Measurements from ENCODE around the gene PLCD1. TPM values are rescaled to one million over a fixed set of nuclear protein-coding genes. Genes with fewer than 3 reads are reported as not detected.
"Not testable (repeated sequence)": the region's sequence is repeated elsewhere in the genome, so short reads cannot be mapped to it uniquely, and the experiment has no call there.

PLCD1 gene
- total RNA-seq, 1 donor from 2014 or later: 13.2 TPM

DNA sequence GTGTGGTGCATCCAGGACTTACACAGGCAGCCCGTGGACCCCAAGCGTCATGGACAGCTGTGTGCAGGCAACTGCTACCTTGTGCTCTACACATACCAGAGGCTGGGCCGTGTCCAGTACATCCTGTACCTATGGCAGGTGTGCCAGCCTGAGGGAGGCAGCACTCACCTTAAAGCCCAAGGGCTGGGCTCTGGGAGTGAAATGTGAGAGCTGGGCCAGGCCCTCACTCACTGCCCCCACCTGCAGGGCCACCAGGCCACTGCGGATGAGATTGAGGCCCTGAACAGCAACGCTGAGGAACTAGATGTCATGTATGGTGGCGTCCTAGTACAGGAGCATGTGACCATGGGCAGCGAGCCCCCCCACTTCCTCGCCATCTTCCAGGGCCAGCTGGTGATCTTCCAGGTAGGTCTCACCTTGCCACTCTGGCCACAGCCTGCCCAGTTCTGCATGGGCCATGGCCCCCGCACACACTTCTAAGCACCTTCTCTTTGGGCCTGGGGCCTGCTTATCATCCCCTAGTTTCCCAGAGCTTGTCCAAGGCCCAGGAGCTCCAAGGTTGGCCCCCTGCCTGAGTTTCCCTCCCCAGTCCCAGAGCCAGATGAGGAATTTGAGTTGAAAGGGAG, 27.9 kb downstream of the PLCD1 start:
- DNase-seq (ENCODE audit: low read depth in 2 of 2): no peak

DNA sequence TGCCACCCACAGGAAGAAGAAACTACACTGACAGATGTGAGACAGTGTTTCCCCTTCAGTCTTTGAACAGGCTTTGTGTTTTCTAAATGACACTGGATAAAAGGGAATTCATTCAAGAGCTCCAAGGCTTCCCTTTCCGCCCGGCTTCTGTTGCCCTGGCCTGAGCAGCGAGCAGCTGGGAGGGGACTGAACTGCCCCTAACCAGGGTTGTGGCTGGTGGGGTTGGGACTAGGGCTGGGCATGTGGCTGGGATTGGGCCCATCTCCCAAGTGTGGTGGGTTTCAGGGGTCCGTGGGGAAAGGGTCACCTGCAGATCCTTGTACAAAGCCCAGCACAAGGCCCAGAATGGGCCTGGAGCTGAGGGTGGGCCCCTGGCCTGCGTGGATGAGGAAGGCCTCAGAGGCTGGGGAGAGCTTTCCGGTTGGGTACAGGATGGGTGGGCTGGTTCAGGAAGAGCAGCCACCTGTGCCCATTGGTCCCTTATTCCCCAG, 28.4 kb downstream of the PLCD1 start:
- DNase-seq (ENCODE audit: low read depth in 2 of 2): no peak

DNA sequence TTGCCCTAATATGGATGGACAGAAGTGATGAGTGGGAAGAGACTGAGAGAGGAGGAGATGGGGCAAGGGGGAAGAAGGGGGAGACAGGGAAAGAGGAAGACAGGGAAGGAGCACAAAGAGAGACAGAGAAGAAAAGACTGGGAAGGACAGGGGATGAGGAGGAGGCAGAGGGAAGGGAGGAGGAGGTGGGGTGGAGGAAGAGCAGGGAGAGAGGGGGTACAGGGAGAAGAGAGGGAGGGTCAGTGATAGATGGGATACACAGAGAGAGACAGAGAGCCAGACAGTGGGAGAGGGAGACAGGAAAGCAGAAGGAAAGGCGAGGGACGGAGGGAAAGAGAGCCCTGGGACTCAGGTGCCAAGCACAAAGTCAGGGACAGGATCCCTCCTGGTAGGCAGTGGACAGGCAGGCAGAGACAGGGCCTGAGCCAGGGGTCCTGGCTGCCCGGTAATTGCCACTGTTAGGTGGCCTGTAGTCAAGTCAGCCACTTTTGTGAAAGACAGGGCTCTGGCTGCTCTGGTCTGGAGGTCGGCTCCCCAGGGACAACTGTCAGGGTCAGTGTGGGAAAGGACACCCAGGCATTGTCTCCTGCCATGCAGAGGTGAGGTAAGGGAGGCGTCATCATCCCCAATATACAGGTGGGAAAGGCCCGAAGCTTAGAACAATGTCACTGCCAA, 29.1 kb downstream of the PLCD1 start:
- DNase-seq (ENCODE audit: low read depth in 2 of 2): no peak

GRCh38 chr3:37999836-38000235, 29.6 kb downstream of the PLCD1 start:
- no peak for DNase-seq (ENCODE audit: low read depth in 2 of 2)

DNA sequence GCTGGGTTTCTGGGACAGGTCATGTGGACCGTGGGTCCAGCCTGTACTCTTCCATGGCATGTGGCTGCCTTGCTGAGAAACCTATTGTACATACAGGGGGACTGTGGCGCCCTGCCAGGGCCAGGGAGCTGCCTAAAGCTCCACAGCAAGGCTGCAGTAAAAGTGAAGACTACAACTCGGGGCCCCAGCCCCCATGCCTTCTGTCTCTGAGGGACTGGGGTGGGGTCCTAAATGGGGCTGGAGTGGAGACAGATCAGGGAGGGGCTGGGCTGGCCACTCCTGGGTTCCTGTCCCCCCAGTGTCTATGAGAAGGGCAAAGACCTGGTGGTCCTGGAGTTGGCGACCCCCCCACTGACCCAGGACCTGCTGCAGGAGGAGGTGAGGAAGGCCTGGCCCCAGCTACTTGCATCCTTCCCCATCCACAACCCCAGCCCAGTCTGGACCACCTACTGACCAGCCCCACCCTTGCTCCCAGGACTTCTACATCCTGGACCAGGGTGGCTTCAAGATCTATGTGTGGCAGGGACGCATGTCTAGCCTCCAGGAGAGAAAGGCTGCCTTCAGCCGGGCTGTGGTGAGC, 31.6 kb downstream of the PLCD1 start:
- no peak for DNase-seq (ENCODE audit: low read depth in 2 of 2)

- no peak for DNase-seq (ENCODE audit: low read depth in 2 of 2)
Measured at GRCh38 chr3:37997342-37997741, 32.1 kb downstream of the PLCD1 start.

DNA sequence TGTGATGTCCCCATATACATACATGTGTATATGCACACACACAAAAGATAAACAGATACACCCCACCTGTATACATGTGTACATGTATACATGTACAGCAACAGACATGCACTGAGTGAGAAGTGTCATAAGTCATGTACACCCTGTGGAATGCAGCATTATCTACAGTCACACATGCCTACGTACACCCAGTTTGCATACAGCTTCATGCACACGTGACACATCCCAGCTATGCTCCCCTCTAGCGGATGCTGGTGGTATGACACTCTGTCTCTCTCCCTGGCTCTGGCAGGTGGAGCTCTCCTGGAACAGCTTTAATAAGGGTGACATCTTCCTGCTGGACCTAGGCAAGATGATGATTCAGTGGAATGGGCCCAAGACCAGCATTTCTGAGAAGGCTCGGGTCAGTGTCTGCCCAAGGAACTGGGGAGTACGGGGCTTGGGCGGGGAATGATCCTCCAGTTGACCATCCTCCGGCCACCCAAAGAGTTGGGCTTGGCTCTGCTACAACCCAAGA, 32.6 kb downstream of the PLCD1 start:
- peak; percentile 72 to 82 for DNase-seq (ENCODE audit: low read depth in 2 of 2)

GRCh38 chr3:37995652-37996641, 33.5 kb downstream of the PLCD1 start:
- DNase-seq (ENCODE audit: low read depth in 2 of 2): no peak

- no peak for DNase-seq (ENCODE audit: low read depth in 2 of 2)
Measured at GRCh38 chr3:37994639-37994972, 34.8 kb downstream of the PLCD1 start.

GRCh38 chr3:37993820-37994638, 35.4 kb downstream of the PLCD1 start:
- peak; percentile 6 to 78 for DNase-seq (ENCODE audit: low read depth in 2 of 2)

GRCh38 chr3:37993460-37993819, 36.0 kb downstream of the PLCD1 start:
- no peak for DNase-seq (ENCODE audit: low read depth in 2 of 2)

GRCh38 chr3:37993067-37993455, 36.4 kb downstream of the PLCD1 start:
- no peak for DNase-seq (ENCODE audit: low read depth in 2 of 2)

DNA sequence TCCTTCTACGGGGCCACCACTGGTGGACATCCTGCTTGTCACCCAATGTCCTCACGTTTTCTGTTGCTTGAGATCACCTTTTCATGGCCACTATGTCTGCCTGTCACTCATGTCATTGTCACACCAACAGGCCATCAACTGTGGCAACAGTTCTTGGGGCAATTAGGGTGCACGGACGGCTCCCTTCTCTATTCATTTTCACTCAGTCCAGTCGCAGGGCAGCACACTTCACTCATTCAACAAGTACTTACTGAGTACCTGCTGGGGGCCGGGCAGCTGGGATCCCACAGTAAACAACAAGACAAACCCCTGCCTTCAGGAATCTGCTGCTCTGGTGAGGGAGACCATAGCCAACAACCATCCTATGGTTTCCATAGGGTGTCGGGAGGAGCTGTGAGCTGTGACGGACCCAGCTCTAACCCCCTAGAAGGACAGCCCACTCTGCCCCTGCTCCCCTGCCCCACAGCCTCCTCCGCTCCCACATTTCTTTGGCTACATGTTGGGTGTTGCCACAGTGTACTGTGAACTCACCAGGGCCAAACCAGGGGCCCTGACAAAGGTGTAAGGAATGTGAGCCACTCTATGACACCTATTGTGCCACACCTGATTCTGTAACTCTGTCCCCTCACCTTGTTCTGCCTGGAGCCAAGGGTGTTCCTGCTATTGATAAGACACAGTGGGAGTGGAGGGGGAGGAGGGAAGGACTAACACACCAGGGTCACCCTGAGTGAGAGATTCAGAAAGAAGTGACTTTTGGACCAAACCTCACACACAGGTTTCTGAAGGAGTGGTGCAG, 37.0 kb downstream of the PLCD1 start:
- DNase-seq (ENCODE audit: low read depth in 2 of 2): no peak

GRCh38 chr3:37991823-37992222, 37.6 kb downstream of the PLCD1 start:
- no peak for DNase-seq (ENCODE audit: low read depth in 2 of 2)

- no peak for DNase-seq (ENCODE audit: low read depth in 2 of 2)
Measured at GRCh38 chr3:37991109-37991508, 38.3 kb downstream of the PLCD1 start.

GRCh38 chr3:37990527-37990926, 38.9 kb downstream of the PLCD1 start, which contains the start of gene VILL:
Gene VILL (plus strand): TSS chr3:37990786. CDS start chr3:37993673, 2,887 bp downstream.
- DNase-seq (ENCODE audit: low read depth in 2 of 2): no peak

- DNase-seq (ENCODE audit: low read depth in 2 of 2): no peak
Measured at GRCh38 chr3:37989821-37990480, 39.5 kb downstream of the PLCD1 start.

DNA sequence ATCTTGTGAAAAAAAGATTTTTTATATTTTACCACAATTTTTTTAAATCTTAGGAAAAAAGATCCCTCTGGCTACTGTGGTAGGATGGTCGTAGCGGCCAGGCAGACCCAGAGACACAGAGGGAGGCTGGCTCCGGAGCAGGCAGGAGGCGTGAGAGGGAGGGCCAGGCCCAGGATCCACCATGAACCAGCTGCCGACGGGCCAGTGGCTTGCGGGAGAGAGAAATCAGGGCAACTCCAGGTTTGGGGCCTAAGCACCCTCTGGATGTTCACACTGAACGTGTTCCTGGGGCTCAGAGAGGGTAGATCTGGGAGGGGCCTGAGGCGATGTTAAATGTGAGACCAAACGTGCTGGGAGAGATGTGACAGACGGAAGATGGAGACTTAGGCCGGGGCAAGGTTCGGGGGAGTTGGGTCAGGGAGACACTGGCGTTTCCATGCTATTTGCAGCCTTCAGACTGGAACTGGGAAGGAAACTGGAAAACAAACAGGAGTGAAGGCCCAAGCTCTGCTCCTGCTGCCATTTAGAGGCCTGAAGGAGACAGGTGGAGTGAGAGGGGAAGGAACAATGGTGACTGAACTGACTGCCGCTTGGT, 40.4 kb downstream of the PLCD1 start:
- DNase-seq (ENCODE audit: low read depth in 2 of 2): no peak

- not testable (repeated sequence) for DNase-seq (ENCODE audit: low read depth in 2 of 2)
Measured at GRCh38 chr3:37988376-37988775, 41.1 kb downstream of the PLCD1 start.
